GM12892 (cell line): Measurements from ENCODE around the gene WARS2.

Source experiments
- POLR2A ChIP-seq: IDR thresholded peaks from 2 replicates; pipeline ENCODE4 v1.6.1; 2011; ENCODE audit warnings: low read depth, low read length, control low read depth
- POLR2AphosphoS5 ChIP-seq: IDR thresholded peaks from 2 replicates; pipeline ENCODE4 v1.6.1; 2011; ENCODE audit warnings: low read depth, low read length, control low read depth

DNA sequence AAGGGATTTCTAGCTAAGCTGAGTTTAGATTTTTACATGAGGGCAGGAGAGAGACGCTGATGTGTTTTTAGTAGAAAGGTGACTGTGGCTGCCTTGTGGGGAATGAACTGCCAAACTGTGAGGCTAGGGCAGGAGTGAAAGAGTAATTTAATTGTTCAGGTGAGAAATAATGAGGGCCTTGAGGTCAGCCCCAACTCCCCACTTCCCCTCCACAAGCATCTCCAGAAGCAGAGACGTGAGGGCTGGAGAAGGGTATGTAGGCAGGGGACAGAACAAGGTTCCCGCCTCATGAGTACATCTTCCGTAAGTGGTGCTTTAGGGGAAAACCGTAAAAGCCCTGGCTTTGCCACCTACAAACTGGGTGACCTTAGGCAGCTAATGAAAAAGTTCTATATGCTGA lies 70.8 kb downstream of the WARS2 start:
- no peak for TF ChIP-seq POLR2AphosphoS5
- no peak for TF ChIP-seq POLR2A
